Measurements from ENCODE around the gene RUFY1.

DNA sequence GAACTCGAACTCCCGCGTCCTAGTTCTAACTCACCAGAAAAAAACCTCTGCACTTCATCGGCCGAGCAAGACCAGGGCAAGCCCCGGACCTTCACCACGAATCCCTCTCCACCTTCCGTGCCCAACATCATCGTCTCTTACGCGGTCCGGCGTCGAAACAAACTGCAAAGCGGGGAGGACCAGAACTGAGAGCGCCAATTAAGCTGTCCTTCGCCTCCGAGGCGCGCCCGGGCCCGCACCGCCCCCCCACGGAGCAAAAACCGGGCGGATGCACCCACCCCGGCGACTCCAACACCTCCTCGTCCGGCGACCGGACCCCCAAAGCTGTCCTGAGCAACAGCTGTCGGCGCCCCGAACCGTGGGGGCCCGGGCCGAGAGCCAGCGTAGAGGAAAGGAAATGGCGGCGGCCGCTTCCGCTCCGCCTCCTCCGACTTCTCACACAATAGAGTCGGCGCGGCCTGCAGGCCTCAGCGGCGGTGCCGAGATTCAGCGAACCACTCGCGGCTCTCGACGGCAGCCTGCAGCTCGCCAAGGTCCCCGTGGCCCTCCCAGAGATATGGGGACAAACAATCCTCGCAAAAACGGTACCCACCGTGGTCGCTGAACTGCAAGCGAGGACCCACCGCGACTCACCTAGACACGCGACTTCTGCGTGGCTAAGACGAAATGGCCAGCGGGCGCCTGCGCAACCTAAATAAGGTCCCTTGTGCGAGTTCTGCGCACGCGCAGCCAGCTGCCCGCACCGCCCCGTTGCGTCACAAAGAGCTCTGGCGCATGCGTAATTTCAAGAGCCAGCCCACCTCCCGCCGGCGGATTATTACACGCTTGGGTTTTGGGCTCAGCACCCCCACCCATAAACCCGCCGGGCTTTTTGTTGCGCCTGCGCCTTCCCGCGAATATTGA, 72.9 kb downstream of the RUFY1 start, which contains the start of gene HNRNPH1:
- TF ChIP-seq, protein P1, sequence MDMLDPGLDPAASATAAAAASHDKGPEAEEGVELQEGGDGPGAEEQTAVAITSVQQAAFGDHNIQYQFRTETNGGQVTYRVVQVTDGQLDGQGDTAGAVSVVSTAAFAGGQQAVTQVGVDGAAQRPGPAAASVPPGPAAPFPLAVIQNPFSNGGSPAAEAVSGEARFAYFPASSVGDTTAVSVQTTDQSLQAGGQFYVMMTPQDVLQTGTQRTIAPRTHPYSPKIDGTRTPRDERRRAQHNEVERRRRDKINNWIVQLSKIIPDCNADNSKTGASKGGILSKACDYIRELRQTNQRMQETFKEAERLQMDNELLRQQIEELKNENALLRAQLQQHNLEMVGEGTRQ (IDR thresholded peaks at IDR 0.05; ENCODE audit: borderline replicate concordance, low read depth, low read length): no peak
- TF ChIP-seq, protein P2, sequence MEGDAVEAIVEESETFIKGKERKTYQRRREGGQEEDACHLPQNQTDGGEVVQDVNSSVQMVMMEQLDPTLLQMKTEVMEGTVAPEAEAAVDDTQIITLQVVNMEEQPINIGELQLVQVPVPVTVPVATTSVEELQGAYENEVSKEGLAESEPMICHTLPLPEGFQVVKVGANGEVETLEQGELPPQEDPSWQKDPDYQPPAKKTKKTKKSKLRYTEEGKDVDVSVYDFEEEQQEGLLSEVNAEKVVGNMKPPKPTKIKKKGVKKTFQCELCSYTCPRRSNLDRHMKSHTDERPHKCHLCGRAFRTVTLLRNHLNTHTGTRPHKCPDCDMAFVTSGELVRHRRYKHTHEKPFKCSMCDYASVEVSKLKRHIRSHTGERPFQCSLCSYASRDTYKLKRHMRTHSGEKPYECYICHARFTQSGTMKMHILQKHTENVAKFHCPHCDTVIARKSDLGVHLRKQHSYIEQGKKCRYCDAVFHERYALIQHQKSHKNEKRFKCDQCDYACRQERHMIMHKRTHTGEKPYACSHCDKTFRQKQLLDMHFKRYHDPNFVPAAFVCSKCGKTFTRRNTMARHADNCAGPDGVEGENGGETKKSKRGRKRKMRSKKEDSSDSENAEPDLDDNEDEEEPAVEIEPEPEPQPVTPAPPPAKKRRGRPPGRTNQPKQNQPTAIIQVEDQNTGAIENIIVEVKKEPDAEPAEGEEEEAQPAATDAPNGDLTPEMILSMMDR (IDR thresholded peaks at IDR 0.05): no peak
- TF ChIP-seq POLR2AphosphoS5 (IDR thresholded peaks at IDR 0.05; ENCODE audit: low read depth, low read length) (peak; percentile 100), MEF2A (IDR thresholded peaks at IDR 0.05; ENCODE audit: borderline replicate concordance, low read depth) (no peak), JUND (IDR thresholded peaks at IDR 0.05) (no peak; the same call in 1 of the 2 replicates)
